HEK293 (cell line): ENCODE data around the gene SNX4.

Source experiments
- CTCF ChIA-PET: fragments of 350-600 bp; formaldehyde crosslinking; extraction: SDS; loops from one replicate; lab custom pipeline; 2021; ENCODE audit warnings: antibody characterized with exemption; lab: Yijun Ruan, JAX
- POLR2A ChIA-PET: fragments of 300-600 bp; formaldehyde crosslinking; extraction: SDS; loops from one replicate; lab custom pipeline; 2020; ENCODE audit warnings: antibody characterized with exemption, inconsistent platforms; lab: Yijun Ruan, JAX
- H3K27ac ChIP-seq: fragments of 200-500 bp; sonication (Bioruptor generic); 2 replicates; pipeline ENCODE4 v1.5.1; 2014; ENCODE audit warnings: low read depth, low read length, control low read depth, inconsistent platforms; ENCODE audit errors: extremely low read depth
- H3K36me3 ChIP-seq, 2 experiments: fragments of 200-500 bp in 1 of 2; sonication (Bioruptor generic) in 1 of 2; 1 replicate in 1 of 2; 2 replicates in 1 of 2; pipeline ENCODE4 v1.5.1; 2014 to 2017; ENCODE audit warnings: inconsistent platforms in 2 of 2, low read length in 2 of 2; ENCODE audit not compliant: control insufficient read depth in 2 of 2, insufficient read depth in 1 of 2
- H3K4me1 ChIP-seq: fragments of 200-500 bp; sonication (Bioruptor generic); 2 replicates; pipeline ENCODE4 v1.5.1; 2014; ENCODE audit warnings: mild to moderate bottlenecking, low read length, inconsistent platforms; ENCODE audit not compliant: control insufficient read depth, insufficient read depth
- H3K4me3 ChIP-seq: 2 replicates; pipeline ENCODE4 v1.5.1; 2011; ENCODE audit warnings: low read depth, mild to moderate bottlenecking, control low read depth, low read length, moderate library complexity
- H3K9me3 ChIP-seq: fragments of 200-500 bp; sonication (Bioruptor generic); 2 replicates; pipeline ENCODE4 v1.5.1; 2014; ENCODE audit warnings: low read depth, low read length, inconsistent platforms; ENCODE audit not compliant: control insufficient read depth, insufficient read depth
- BCL11B ChIP-seq: fragments of 450-650 bp; formaldehyde crosslinking; IDR thresholded peaks from 2 replicates; pipeline ENCODE4 v1.5.1; 2016; ENCODE audit warnings: low read depth, missing biosample characterization, missing genetic modification characterization
- GLI2 ChIP-seq: fragments of 450-650 bp; formaldehyde crosslinking; IDR thresholded peaks from 2 replicates; pipeline ENCODE4; 2017; ENCODE audit warnings: missing biosample characterization, missing genetic modification characterization, low read depth, borderline replicate concordance
- GLI4 ChIP-seq: fragments of 450-650 bp; formaldehyde crosslinking; IDR thresholded peaks from 2 replicates; pipeline ENCODE4 v1.5.1; 2016; ENCODE audit warnings: missing biosample characterization, missing genetic modification characterization
- KLF1 ChIP-seq: fragments of 450-650 bp; formaldehyde crosslinking; IDR thresholded peaks from 2 replicates; pipeline ENCODE4 v1.5.1; 2016; ENCODE audit warnings: missing biosample characterization, missing genetic modification characterization
- MEIS1 ChIP-seq: sonication (generic); formaldehyde crosslinking; IDR thresholded peaks from 2 replicates; pipeline ENCODE4 v1.8.1; 2022; ENCODE audit warnings: missing genetic modification reagents, mild to moderate bottlenecking, borderline replicate concordance
- PATZ1 ChIP-seq: fragments of 450-650 bp; formaldehyde crosslinking; IDR thresholded peaks from 2 replicates; pipeline ENCODE4 v1.5.1; 2016; ENCODE audit warnings: missing biosample characterization, missing genetic modification characterization
- PRDM1 ChIP-seq: fragments of 450-650 bp; formaldehyde crosslinking; IDR thresholded peaks from 2 replicates; pipeline ENCODE4; 2016; ENCODE audit warnings: missing biosample characterization, missing genetic modification characterization
- SP3 ChIP-seq: fragments of 450-650 bp; formaldehyde crosslinking; IDR thresholded peaks from 2 replicates; pipeline ENCODE4 v1.5.1; 2016; ENCODE audit warnings: missing biosample characterization, missing genetic modification characterization
- ZBTB6 ChIP-seq: fragments of 450-650 bp; formaldehyde crosslinking; IDR thresholded peaks from 2 replicates; pipeline ENCODE4 v1.5.1; 2017; ENCODE audit warnings: missing biosample characterization, missing genetic modification characterization
- ZBTB8A ChIP-seq: fragments of 450-650 bp; formaldehyde crosslinking; IDR thresholded peaks from 2 replicates; pipeline ENCODE4 v1.5.1; 2016; ENCODE audit warnings: missing biosample characterization, missing genetic modification characterization
- ZFP69B ChIP-seq: fragments of 450-650 bp; formaldehyde crosslinking; IDR thresholded peaks from 2 replicates; pipeline ENCODE4 v1.5.1; 2016; ENCODE audit warnings: missing biosample characterization, missing genetic modification characterization
- ZIC2 ChIP-seq: fragments of 450-650 bp; formaldehyde crosslinking; IDR thresholded peaks from 2 replicates; pipeline ENCODE4 v1.5.1; 2016; ENCODE audit warnings: missing biosample characterization, missing genetic modification characterization
- ZNF10 ChIP-seq: fragments of 450-650 bp; formaldehyde crosslinking; IDR thresholded peaks from 2 replicates; pipeline ENCODE4 v1.5.1; 2017; ENCODE audit warnings: missing biosample characterization, missing genetic modification characterization
- ZNF146 ChIP-seq: fragments of 450-650 bp; formaldehyde crosslinking; IDR thresholded peaks from 2 replicates; pipeline ENCODE4 v1.5.1; 2016; ENCODE audit warnings: missing biosample characterization, missing genetic modification characterization
- ZNF302 ChIP-seq: fragments of 450-650 bp; formaldehyde crosslinking; IDR thresholded peaks from 2 replicates; pipeline ENCODE4 v1.5.1; 2016; ENCODE audit warnings: missing biosample characterization, missing genetic modification characterization, low read depth
- ZNF335 ChIP-seq: fragments of 450-650 bp; formaldehyde crosslinking; conservative IDR thresholded peaks from 2 replicates; pipeline ENCODE4 v1.5.1; 2016; ENCODE audit warnings: missing biosample characterization, missing genetic modification characterization
- ZNF366 ChIP-seq: fragments of 450-650 bp; formaldehyde crosslinking; conservative IDR thresholded peaks from 2 replicates; pipeline ENCODE4 v1.5.1; 2016; ENCODE audit warnings: missing biosample characterization, missing genetic modification characterization
- ZNF391 ChIP-seq: fragments of 450-650 bp; formaldehyde crosslinking; IDR thresholded peaks from 2 replicates; pipeline ENCODE4 v1.5.1; 2016; ENCODE audit warnings: low read depth, missing biosample characterization, missing genetic modification characterization, borderline replicate concordance
- ZNF398 ChIP-seq: fragments of 450-650 bp; formaldehyde crosslinking; IDR thresholded peaks from 2 replicates; pipeline ENCODE4 v1.5.1; 2017; ENCODE audit warnings: missing biosample characterization, missing genetic modification characterization
- ZNF426 ChIP-seq: fragments of 450-650 bp; formaldehyde crosslinking; IDR thresholded peaks from 2 replicates; pipeline ENCODE4 v1.5.1; 2017; ENCODE audit warnings: missing biosample characterization, missing genetic modification characterization, mild to moderate bottlenecking, inconsistent platforms, moderate library complexity
- ZNF473 ChIP-seq: fragments of 450-650 bp; formaldehyde crosslinking; IDR thresholded peaks from 2 replicates; pipeline ENCODE4 v1.5.1; 2017; ENCODE audit warnings: missing biosample characterization, missing genetic modification characterization
- ZNF501 ChIP-seq: fragments of 450-650 bp; formaldehyde crosslinking; IDR thresholded peaks from 2 replicates; pipeline ENCODE4 v1.5.1; 2016; ENCODE audit warnings: missing biosample characterization, missing genetic modification characterization
- ZNF555 ChIP-seq: fragments of 450-650 bp; formaldehyde crosslinking; conservative IDR thresholded peaks from 2 replicates; pipeline ENCODE4 v1.5.1; 2017; ENCODE audit warnings: missing biosample characterization, mild to moderate bottlenecking, missing genetic modification characterization, inconsistent platforms
- ZNF561 ChIP-seq: fragments of 450-650 bp; IDR thresholded peaks from 2 replicates; pipeline ENCODE4 v1.5.1; 2018; ENCODE audit warnings: missing biosample characterization, missing genetic modification characterization, borderline replicate concordance
- ZNF692 ChIP-seq: fragments of 450-650 bp; formaldehyde crosslinking; IDR thresholded peaks from 2 replicates; pipeline ENCODE4 v1.5.1; 2016; ENCODE audit warnings: missing biosample characterization, missing genetic modification characterization
- ZNF701 ChIP-seq: fragments of 450-650 bp; formaldehyde crosslinking; IDR thresholded peaks from 2 replicates; pipeline ENCODE4 v1.5.1; 2016; ENCODE audit warnings: missing biosample characterization, missing genetic modification characterization
- ZNF76 ChIP-seq: fragments of 450-650 bp; formaldehyde crosslinking; IDR thresholded peaks from 2 replicates; pipeline ENCODE4; 2016; ENCODE audit warnings: low read depth, missing biosample characterization, missing genetic modification characterization, borderline replicate concordance
- ZSCAN16 ChIP-seq: fragments of 450-650 bp; formaldehyde crosslinking; IDR thresholded peaks from 2 replicates; pipeline ENCODE4 v1.5.1; 2016; ENCODE audit warnings: missing biosample characterization, missing genetic modification characterization
- ZSCAN23 ChIP-seq: fragments of 450-650 bp; formaldehyde crosslinking; IDR thresholded peaks from 2 replicates; pipeline ENCODE4 v1.5.1; 2016; ENCODE audit warnings: missing biosample characterization, missing genetic modification characterization
- ZXDB ChIP-seq: fragments of 450-650 bp; formaldehyde crosslinking; IDR thresholded peaks from 2 replicates; pipeline ENCODE4 v1.5.1; 2016; ENCODE audit warnings: missing biosample characterization, missing genetic modification characterization

Gene SNX4

GRCh38 chr3:125519678-125520562 is at the start of gene SNX4 (continued):
- TF ChIP-seq SP3 (tag by site-specific recombination) (peak; percentile 57), ZBTB8A (tag by site-specific recombination) (peak; percentile 77), ZSCAN16 (tag by site-specific recombination) (no peak), PATZ1 (tag by site-specific recombination) (peak; percentile 85), ZNF335 (tag by site-specific recombination) (peak; percentile 74), ZNF398 (peak; percentile 85), ZIC2 (peak; percentile 39), GLI4 (tag by site-specific recombination) (0 out of 2 replicates have a peak, but pooled peaks have one; percentile 24), ZNF391 (tag by site-specific recombination) (no peak), GLI2 (tag by site-specific recombination) (no peak), ZNF10 (tag by site-specific recombination) (peak; percentile 30; the same call in 1 of the 2 replicates), ZNF426 (tag by site-specific recombination) (no peak), ZNF302 (no peak), ZNF561 (tag by site-specific recombination) (0 out of 2 replicates have a peak, but pooled peaks have one; percentile 37), ZBTB6 (tag by site-specific recombination) (0 out of 2 replicates have a peak, but pooled peaks have one; percentile 28), MEIS1 (no peak), ZNF501 (peak; percentile 53; the same call in 1 of the 2 replicates), PRDM1 (tag by site-specific recombination) (peak; percentile 88), ZXDB (tag by site-specific recombination) (peak; percentile 43; the same call in 1 of the 2 replicates), ZNF692 (0 out of 2 replicates have a peak, but pooled peaks have one; percentile 21)

GRCh38 chr3:125556314-125556713 is 36.3 kb upstream of the SNX4 start:
- no peaks in the 10 kb centered on the region for H3K4me1 ChIP-seq
- no peak overlapping the region for H3K4me3 ChIP-seq
- H3K27ac ChIP-seq = no peak overlapping the region
- peaks cover 6 to 41% of the 10 kb centered on the region in 2 experiments; a peak in 2 of 3 replicates for H3K36me3 ChIP-seq
- no peaks in the 10 kb centered on the region for H3K9me3 ChIP-seq
- ChIA-PET POLR2A (no interaction called here), CTCF (interaction anchor here (0.5 kb wide), 1 partner anchor 44 kb away, joined by 4 read pairs; no protein-coding TSS in a partner anchor)
- no peak for TF ChIP-seq ZSCAN23
- no peak for TF ChIP-seq ZNF366 (tag by site-specific recombination)
- no peak for TF ChIP-seq ZNF701
- no peak for TF ChIP-seq ZNF426 (tag by site-specific recombination)
- TF ChIP-seq BCL11B (tag by site-specific recombination) = no peak
- no peak for TF ChIP-seq KLF1 (tag by site-specific recombination)
- no peak for TF ChIP-seq ZNF555 (tag by site-specific recombination)
- no peak for TF ChIP-seq ZFP69B
- no peak for TF ChIP-seq ZNF146 (tag by site-specific recombination)
- TF ChIP-seq ZNF473 = no peak
- TF ChIP-seq GLI2 (tag by site-specific recombination) = no peak
- no peak for TF ChIP-seq ZNF76 (tag by site-specific recombination)
